Neural cell (in vitro differentiated cells): Measurements from ENCODE around the gene VSIG8. TPM values are rescaled to one million over a fixed set of nuclear protein-coding genes. Genes with fewer than 3 reads are reported as not detected.

Source experiments
- H2AFZ ChIP-seq: fragments of 200-600, 300-800 bp; sonication (generic), shearing (Covaris generic); 2 replicates; pipeline ENCODE4 v1.6.0; 2014; ENCODE audit warnings: low read depth, mild to moderate bottlenecking, antibody characterized with exemption, low read length, moderate library complexity
- H3F3A ChIP-seq: fragments of 200-600 bp; shearing (Covaris generic); 2 replicates; pipeline ENCODE4 v1.6.1; 2016; ENCODE audit warnings: mild to moderate bottlenecking, moderate library complexity, mixed read lengths, antibody characterized with exemption, low read length; ENCODE audit not compliant: insufficient read depth, poor library complexity, severe bottlenecking
- H3K27ac ChIP-seq: fragments of 200-600, 300-800 bp; sonication (generic), shearing (Covaris generic); 2 replicates; pipeline ENCODE4 v1.5.1; 2014; ENCODE audit warnings: mild to moderate bottlenecking, low read length, moderate library complexity
- H3K27me3 ChIP-seq: fragments of 300-800, 200-600 bp; sonication (generic), shearing (Covaris generic); 2 replicates; pipeline ENCODE4 v1.6.0; 2014; ENCODE audit warnings: mild to moderate bottlenecking, low read depth, low read length, moderate library complexity; ENCODE audit not compliant: insufficient read depth
- H3K36me3 ChIP-seq: fragments of 300-800, 200-600 bp; sonication (generic), shearing (Covaris generic); 2 replicates; pipeline ENCODE4 v1.5.1; 2014; ENCODE audit warnings: mild to moderate bottlenecking, antibody characterized with exemption, low read length, moderate library complexity; ENCODE audit not compliant: insufficient read depth
- H3K4me2 ChIP-seq: fragments of 300-800, 200-600 bp; sonication (generic), shearing (Covaris generic); 2 replicates; pipeline ENCODE4 v1.6.0; 2014; ENCODE audit warnings: mild to moderate bottlenecking, low read length
- H3K4me3 ChIP-seq: fragments of 300-800, 200-600 bp; sonication (generic), shearing (Covaris generic); 2 replicates; pipeline ENCODE4 v1.5.1; 2014; ENCODE audit warnings: mild to moderate bottlenecking, low read length, moderate library complexity
- H3K79me2 ChIP-seq: fragments of 200-600 bp; shearing (Covaris generic); replicated peaks from 2 replicates; pipeline ENCODE4 v1.6.0; 2014; ENCODE audit warnings: mild to moderate bottlenecking, low read length, moderate library complexity; ENCODE audit not compliant: insufficient read depth
- H3K9ac ChIP-seq: fragments of 300-800, 200-600 bp; sonication (generic), shearing (Covaris generic); 2 replicates; pipeline ENCODE4 v1.6.1; 2016; ENCODE audit warnings: mild to moderate bottlenecking, low read length, mixed read lengths
- H3K9me2 ChIP-seq: fragments of 200-600 bp; shearing (Covaris generic); 2 replicates; pipeline ENCODE4 v1.6.1; 2016; ENCODE audit warnings: mild to moderate bottlenecking, low read length, mixed read lengths; ENCODE audit not compliant: insufficient read depth
- H3K9me3 ChIP-seq: fragments of 200-600, 300-800 bp; sonication (generic), shearing (Covaris generic); 2 replicates; pipeline ENCODE4 v1.6.1; 2016; ENCODE audit warnings: mild to moderate bottlenecking, mixed run types, low read length, moderate library complexity, mixed read lengths
- H4K20me1 ChIP-seq: fragments of 200-600 bp; shearing (Covaris generic); 2 replicates; pipeline ENCODE4 v1.6.1; 2016; ENCODE audit warnings: mild to moderate bottlenecking, mixed run types; ENCODE audit not compliant: insufficient read depth
- CTCF ChIP-seq: fragments of 450-650 bp; IDR thresholded peaks from 2 replicates; pipeline ENCODE4 v1.5.1; 2014; ENCODE audit warnings: antibody characterized with exemption, mild to moderate bottlenecking, moderate library complexity; ENCODE audit not compliant: poor library complexity, severe bottlenecking
- EP300 ChIP-seq: fragments of 450-650 bp; conservative IDR thresholded peaks from 2 replicates; pipeline ENCODE4 v1.6.1; 2014; ENCODE audit warnings: antibody characterized with exemption, mild to moderate bottlenecking, moderate library complexity; ENCODE audit not compliant: poor library complexity, severe bottlenecking
- EZH2 ChIP-seq: fragments of 200-600, 300-800 bp; shearing (Covaris generic), sonication (generic); IDR thresholded peaks from 2 replicates; pipeline ENCODE4 v1.6.1; 2014; ENCODE audit warnings: antibody characterized with exemption, low read length, borderline replicate concordance, mild to moderate bottlenecking; ENCODE audit not compliant: insufficient read depth, poor library complexity, severe bottlenecking
- MXI1 ChIP-seq: fragments of 450-650 bp; conservative IDR thresholded peaks from 2 replicates; pipeline ENCODE4 v1.6.1; 2014; ENCODE audit warnings: antibody characterized with exemption, mild to moderate bottlenecking; ENCODE audit not compliant: poor library complexity, severe bottlenecking
- POLR2AphosphoS5 ChIP-seq: IDR thresholded peaks from 2 replicates; pipeline ENCODE4 v1.6.1; 2012
- RAD21 ChIP-seq: fragments of 450-650 bp; conservative IDR thresholded peaks from 2 replicates; pipeline ENCODE4 v1.6.1; 2014; ENCODE audit warnings: antibody characterized with exemption, mild to moderate bottlenecking, moderate library complexity
- REST ChIP-seq: IDR thresholded peaks from 2 replicates; pipeline ENCODE4 v1.6.1; 2012; ENCODE audit warnings: borderline replicate concordance
- SMC3 ChIP-seq: fragments of 450-650 bp; conservative IDR thresholded peaks from 2 replicates; pipeline ENCODE4 v1.6.1; 2014; ENCODE audit warnings: antibody characterized with exemption, mild to moderate bottlenecking, moderate library complexity; ENCODE audit not compliant: poor library complexity
- TAF1 ChIP-seq: IDR thresholded peaks from 2 replicates; pipeline ENCODE4 v1.6.1; 2012; ENCODE audit warnings: low read depth
- polyA plus RNA-seq: library from polyadenylated mRNA; depleted of rRNA; stranded (reverse); fragments of >200 nt; gene quantifications from 2 replicates; pipeline ENCODE4 v1.2.3, GENCODE V29; 2014

Gene VSIG8
- polyA plus RNA-seq, 1 donor from 2014 or later: 0.37 TPM

- TF ChIP-seq POLR2AphosphoS5 (no peak), EZH2 (no peak), EP300 (no peak), CTCF (no peak), REST (no peak), MXI1 (no peak), TAF1 (no peak), SMC3 (no peak)
- Histone ChIP-seq H3K9me2 (no peaks in the 10 kb centered on the region), H3K4me3 (no peak overlapping the region), H3K9me3 (no peaks in the 10 kb centered on the region), H3K27me3 (peaks cover 78% of the 10 kb centered on the region), H2AFZ (no peak overlapping the region), H3F3A (no peaks in the 10 kb centered on the region), H3K27ac (no peak overlapping the region), H3K79me2 (no peaks in the 10 kb centered on the region), H4K20me1 (no peaks in the 10 kb centered on the region), H3K9ac (no peak overlapping the region), H3K4me2 (no peak overlapping the region), H3K36me3 (no peaks in the 10 kb centered on the region)
Measured at GRCh38 chr1:159828581-159829272, 33.7 kb downstream of the VSIG8 start.

- Histone ChIP-seq H3K9ac (no peak overlapping the region), H3K27me3 (peaks cover 74% of the 10 kb centered on the region), H2AFZ (no peak overlapping the region), H3K9me3 (no peaks in the 10 kb centered on the region), H3K36me3 (no peaks in the 10 kb centered on the region), H3K9me2 (no peaks in the 10 kb centered on the region), H3K4me2 (no peak overlapping the region), H3K79me2 (no peaks in the 10 kb centered on the region), H3K4me3 (no peak overlapping the region), H3K27ac (no peak overlapping the region), H4K20me1 (no peaks in the 10 kb centered on the region), H3F3A (no peaks in the 10 kb centered on the region)
- TF ChIP-seq CTCF: no peak
- no peak for TF ChIP-seq EP300
- TF ChIP-seq REST: no peak
- TF ChIP-seq POLR2AphosphoS5: no peak
- TF ChIP-seq EZH2: no peak
- no peak for TF ChIP-seq TAF1
- no peak for TF ChIP-seq RAD21
- TF ChIP-seq MXI1: no peak
- TF ChIP-seq SMC3: no peak
Measured at GRCh38 chr1:159828176-159828575, 34.3 kb downstream of the VSIG8 start.
